BJ (cell line): ENCODE data around the gene ISG20L2. TPM values are rescaled to one million over a fixed set of nuclear protein-coding genes. Genes with fewer than 3 reads are reported as not detected.
"Not testable (repeated sequence)": the region's sequence is repeated elsewhere in the genome, so short reads cannot be mapped to it uniquely, and the experiment has no call there.

Experiments
- CTCF ChIA-PET: fragments of 350-600 bp; formaldehyde crosslinking; extraction: SDS; loops from one replicate; lab custom pipeline; 2021; ENCODE audit warnings: antibody characterized with exemption, inconsistent platforms; lab: Yijun Ruan, JAX
- POLR2A ChIA-PET: fragments of 300-600 bp; sonication (Branson Sonifier 250); formaldehyde crosslinking; extraction: SDS; loops from one replicate; lab custom pipeline; 2021; ENCODE audit warnings: antibody characterized with exemption; lab: Charles Lee
- DNase-seq: peaks from one replicate; pipeline ENCODE4 v3.0.0-alpha.2; 2011; ENCODE audit warnings: low read depth
- H3K27me3 ChIP-seq: 2 replicates; pipeline ENCODE4 v1.6.0; 2011; ENCODE audit warnings: low read length; ENCODE audit not compliant: control insufficient read depth, insufficient read depth
- H3K36me3 ChIP-seq: 2 replicates; pipeline ENCODE4 v1.5.1; 2011; ENCODE audit warnings: low read length; ENCODE audit not compliant: control insufficient read depth, insufficient read depth
- H3K4me3 ChIP-seq: 2 replicates; pipeline ENCODE4 v1.5.1; 2011; ENCODE audit warnings: low read depth, mild to moderate bottlenecking, control low read depth, low read length
- CTCF ChIP-seq: IDR thresholded peaks from 2 replicates; pipeline ENCODE4 v1.5.1; 2011; ENCODE audit warnings: low read depth, mild to moderate bottlenecking, control low read depth, inconsistent platforms, low read length, moderate library complexity; ENCODE audit not compliant: insufficient read depth
- polyA plus RNA-seq: library from polyadenylated mRNA; depleted of rRNA; stranded (reverse); fragments of >200 nt; gene quantifications from 2 replicates; pipeline ENCODE4 v1.2.3, GENCODE V29; 2011

The ISG20L2 gene
- polyA plus RNA-seq, 1 experiment, result 36.6 TPM

DNA sequence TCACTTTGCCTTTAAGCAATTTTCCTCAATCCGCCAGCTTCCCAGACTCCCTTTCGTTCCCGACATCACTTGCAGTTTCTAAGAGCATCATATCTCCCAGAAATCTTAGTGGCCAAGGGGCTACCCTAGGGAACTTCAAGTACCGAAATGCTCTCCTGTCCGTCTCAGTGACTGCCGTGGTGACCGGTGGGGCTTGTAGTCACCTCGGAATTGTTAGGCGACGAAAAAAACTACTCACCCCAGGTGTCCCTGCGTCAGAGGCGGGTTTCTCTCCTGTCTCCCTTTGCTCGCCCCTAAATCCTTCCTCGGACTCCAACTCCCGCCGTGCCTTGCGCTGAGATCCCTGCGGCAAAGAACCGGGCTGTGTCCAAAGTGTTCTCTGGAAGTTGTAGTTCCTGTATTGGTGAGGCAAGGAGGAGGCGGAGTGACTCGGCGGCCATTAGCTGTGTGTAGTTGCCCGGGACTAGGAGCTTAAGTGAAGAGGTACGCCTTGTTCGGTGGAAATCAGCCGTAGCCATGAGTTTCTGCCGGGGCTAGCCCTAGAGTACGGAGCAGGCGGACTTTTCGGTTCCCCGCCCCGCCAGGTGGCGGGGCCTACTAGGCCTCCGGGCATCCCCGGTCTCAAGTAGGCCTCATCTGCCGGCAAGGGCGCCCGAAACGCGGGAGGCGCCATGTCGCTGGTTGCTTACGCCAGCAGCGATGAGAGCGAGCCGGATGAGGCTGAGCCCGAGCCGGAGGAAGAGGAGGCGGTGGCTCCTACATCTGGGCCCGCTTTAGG is 38.7 kb upstream of the ISG20L2 start, which contains the start of gene PRCC:
Gene PRCC (plus strand): TSS at position 435 of the 778 bp plus-strand sequence. CDS start 237 bp downstream, at position 672.
- no peaks in the 10 kb centered on the region for H3K27me3 ChIP-seq
- DNase-seq, result peak; percentile 100
- peak within 1 kb of the TSS; percentile 97 for H3K4me3 ChIP-seq
- no peak for TF ChIP-seq CTCF
- CTCF ChIA-PET, result interaction anchor here (0.6 to 3.3 kb wide), 8 partner anchors 15 to 123 kb away, joined by 3 to 17 read pairs (median 4); partner anchors contain the start of gene MRPL24
- peaks cover 3% of the 10 kb centered on the region for H3K36me3 ChIP-seq
- POLR2A ChIA-PET, result interaction anchor here (0.6 to 1.4 kb wide), 2 partner anchors 26 to 27 kb away, joined by 4 to 11 read pairs; partner anchors contain the start of gene MRPL24

DNA sequence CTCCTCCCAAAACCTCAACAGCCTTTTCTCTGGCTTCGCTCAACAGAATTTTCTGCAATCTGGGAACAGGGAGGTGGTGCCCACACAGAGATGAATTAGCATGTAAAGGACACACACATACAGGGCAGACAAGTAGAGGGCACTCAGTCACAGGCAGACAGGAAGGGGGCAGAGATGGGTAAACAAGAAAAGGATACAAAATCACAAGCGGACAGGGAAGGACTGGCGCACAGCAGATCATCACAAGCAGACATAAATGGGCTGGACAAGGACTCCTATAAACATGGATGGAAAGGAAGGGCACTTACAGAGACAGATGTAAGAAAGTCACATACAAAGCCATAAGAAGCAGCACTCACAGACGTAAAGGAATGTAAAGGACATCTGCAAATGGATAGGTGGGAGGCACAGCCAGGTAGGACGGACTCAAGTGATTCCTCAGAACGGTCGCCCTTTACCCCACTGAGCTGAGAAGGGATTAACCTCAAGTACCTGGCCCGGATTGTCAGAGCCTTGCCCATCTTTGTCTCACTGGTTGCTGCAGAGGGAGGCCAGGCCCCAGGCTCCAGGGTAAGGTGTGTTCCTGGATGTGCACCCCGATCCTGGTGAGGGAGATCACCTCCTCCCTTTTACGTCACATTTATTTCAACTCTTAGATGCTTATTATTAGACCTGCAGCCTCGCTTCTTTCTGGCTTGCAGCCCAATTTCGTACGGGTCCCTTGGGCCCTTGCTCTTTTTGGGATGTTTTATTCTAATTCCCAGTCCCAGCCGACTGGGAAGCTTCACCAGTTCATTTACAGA is 37.9 kb upstream of the ISG20L2 start:
- ChIA-PET CTCF (interaction anchor here (0.6 to 3.3 kb wide), 8 partner anchors 14 to 124 kb away, joined by 3 to 17 read pairs (median 4); partner anchors contain the start of gene MRPL24), POLR2A (interaction anchor here (0.6 to 1.4 kb wide), 2 partner anchors 25 to 26 kb away, joined by 4 to 11 read pairs; partner anchors contain the start of gene MRPL24)
- DNase-seq, result no peak
- Histone ChIP-seq H3K4me3 (peak overlapping the region; percentile 44), H3K36me3 (peaks cover 2% of the 10 kb centered on the region), H3K27me3 (no peaks in the 10 kb centered on the region)
- TF ChIP-seq CTCF, result no peak

DNA sequence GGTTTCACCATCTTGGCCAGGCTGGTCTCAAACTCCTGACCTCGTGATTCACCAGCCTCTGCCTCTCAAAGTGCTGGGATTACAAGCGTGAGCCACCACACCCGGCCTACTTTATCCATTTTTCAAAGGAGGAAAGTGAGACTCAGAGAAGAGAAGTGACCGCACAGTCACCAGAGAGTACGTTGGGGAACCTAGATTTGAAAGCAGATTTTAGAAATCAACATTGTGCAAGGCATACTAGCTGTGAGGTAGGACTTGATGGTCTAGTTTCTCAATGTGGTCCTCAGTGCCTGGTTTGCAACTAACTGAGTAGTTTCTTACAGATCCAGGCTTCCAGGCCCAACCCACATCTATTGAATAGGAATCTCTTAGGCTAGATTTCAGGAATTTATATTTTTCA is 37.1 kb upstream of the ISG20L2 start:
- Histone ChIP-seq H3K4me3 (no peak overlapping the region), H3K27me3 (no peaks in the 10 kb centered on the region), H3K36me3 (peaks cover 2% of the 10 kb centered on the region; the same call in 1 of the 2 replicates)
- TF ChIP-seq CTCF, result no peak
- CTCF ChIA-PET, result no interaction called here
- DNase-seq, result no peak
- POLR2A ChIA-PET, result no interaction called here

- H3K36me3 ChIP-seq, CTCF ChIA-PET, POLR2A ChIA-PET, DNase-seq, H3K4me3 ChIP-seq, H3K27me3 ChIP-seq: not testable (repeated sequence)
Measured at GRCh38 chr1:156765136-156765535, 36.6 kb upstream of the ISG20L2 start.

DNA sequence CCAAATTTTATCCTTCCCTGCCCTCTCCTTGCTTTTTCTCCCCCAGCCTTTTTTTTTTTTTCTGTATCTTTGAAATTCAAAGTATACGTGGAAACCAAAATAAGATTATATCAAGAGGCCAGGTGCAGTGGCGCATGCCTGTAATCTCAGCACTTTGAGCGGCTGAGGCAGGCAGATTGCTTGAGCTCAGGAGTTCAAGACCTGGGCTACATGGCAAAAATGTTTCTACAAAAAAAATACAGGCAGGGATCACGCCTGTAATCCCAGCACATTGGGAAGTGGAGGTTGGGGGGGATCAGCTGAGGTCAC is 32.2 kb upstream of the ISG20L2 start:
- no peak for DNase-seq
- Histone ChIP-seq H3K27me3 (no peaks in the 10 kb centered on the region), H3K4me3 (no peak overlapping the region), H3K36me3 (no peaks in the 10 kb centered on the region)
- TF ChIP-seq CTCF, result no peak
- CTCF ChIA-PET, result interaction anchor here (0.9 kb wide), 1 partner anchor 35 kb away, joined by 3 read pairs; no protein-coding TSS in a partner anchor
- POLR2A ChIA-PET, result no interaction called here
